Osteocyte (in vitro differentiated cells): ENCODE measurements around the gene BTC. TPM values are rescaled to one million over a fixed set of nuclear protein-coding genes. Genes with fewer than 3 reads are reported as not detected.

ENCODE experiments used
- DNase-seq: peaks from one replicate; pipeline ENCODE4 v3.0.0; 2021; ENCODE audit warnings: mixed read lengths; ENCODE audit not compliant: unreplicated experiment; ENCODE audit errors: extremely low spot score
- H3K27ac Mint-ChIP-seq: one replicate; pipeline ENCODE4 v1.8.0; 2021; ENCODE audit warnings: mild to moderate bottlenecking, mixed read lengths; ENCODE audit not compliant: unreplicated experiment
- H3K27me3 Mint-ChIP-seq: one replicate; pipeline ENCODE4 v1.8.0; 2021; ENCODE audit warnings: mixed read lengths; ENCODE audit not compliant: unreplicated experiment
- H3K36me3 Mint-ChIP-seq: one replicate; pipeline ENCODE4 v1.8.0; 2021; ENCODE audit warnings: mixed read lengths; ENCODE audit not compliant: unreplicated experiment
- H3K4me1 Mint-ChIP-seq: one replicate; pipeline ENCODE4 v1.8.0; 2021; ENCODE audit warnings: mixed read lengths; ENCODE audit not compliant: unreplicated experiment
- H3K4me3 Mint-ChIP-seq: one replicate; pipeline ENCODE4 v1.8.0; 2021; ENCODE audit warnings: mild to moderate bottlenecking, moderate library complexity, mixed read lengths; ENCODE audit not compliant: unreplicated experiment
- H3K9me3 Mint-ChIP-seq: one replicate; pipeline ENCODE4 v1.8.0; 2021; ENCODE audit warnings: mixed read lengths; ENCODE audit not compliant: unreplicated experiment
- CTCF ChIP-seq: fragments of 200-600 bp; sonication (generic); IDR thresholded peaks from 2 replicates; pipeline ENCODE4 v1.5.0; 2021; ENCODE audit warnings: antibody characterized with exemption, mild to moderate bottlenecking, moderate library complexity
- total RNA-seq: library from RNA; stranded (reverse); gene quantifications from 2 replicates; pipeline ENCODE4 v1.2.1, GENCODE V29; 2021

The BTC gene
- total RNA-seq, 1 donor from 2014 or later = 0.27 TPM

DNA sequence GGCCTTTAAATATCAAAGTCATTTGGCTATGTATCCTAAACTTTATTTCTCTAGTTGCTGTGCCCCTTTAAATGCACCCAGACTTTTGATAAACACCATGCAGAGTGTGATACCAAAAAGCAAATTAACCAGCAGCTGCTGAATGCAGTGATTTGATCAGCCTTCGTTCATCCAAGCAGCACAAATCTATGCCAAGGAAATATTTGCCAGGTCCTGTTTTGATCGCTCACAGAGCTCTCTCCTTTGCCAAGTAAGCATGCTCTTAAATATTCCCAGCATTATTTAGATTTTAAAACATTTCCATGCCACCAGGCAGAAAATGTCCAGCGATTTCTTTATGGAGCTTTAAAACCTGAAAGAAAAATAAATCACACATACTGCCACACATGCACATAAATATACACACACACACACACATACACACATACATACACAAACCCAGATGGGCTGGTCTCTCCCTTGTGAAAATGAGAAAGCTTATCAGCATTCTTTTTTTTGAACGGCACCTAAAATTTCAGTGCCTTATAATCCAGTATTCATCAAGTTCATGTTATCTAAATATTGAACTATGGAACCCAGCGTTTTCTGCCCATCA, 35.7 kb downstream of the BTC start:
- Mint-ChIP-seq H3K9me3 (no peaks in the 10 kb centered on the region), H3K27ac (no peak overlapping the region), H3K36me3 (no peaks in the 10 kb centered on the region), H3K27me3 (peaks cover 15% of the 10 kb centered on the region), H3K4me1 (no peaks in the 10 kb centered on the region), H3K4me3 (no peak overlapping the region)
- no peak for DNase-seq
- no peak for TF ChIP-seq CTCF

GRCh38 chr4:74757136-74757535, 37.2 kb downstream of the BTC start:
- no peak overlapping the region for H3K27ac Mint-ChIP-seq
- H3K27me3 Mint-ChIP-seq = peaks cover 18% of the 10 kb centered on the region
- no peak for DNase-seq
- no peaks in the 10 kb centered on the region for H3K4me1 Mint-ChIP-seq
- no peaks in the 10 kb centered on the region for H3K36me3 Mint-ChIP-seq
- H3K9me3 Mint-ChIP-seq = no peaks in the 10 kb centered on the region
- no peak for TF ChIP-seq CTCF
- H3K4me3 Mint-ChIP-seq = no peak overlapping the region

DNA sequence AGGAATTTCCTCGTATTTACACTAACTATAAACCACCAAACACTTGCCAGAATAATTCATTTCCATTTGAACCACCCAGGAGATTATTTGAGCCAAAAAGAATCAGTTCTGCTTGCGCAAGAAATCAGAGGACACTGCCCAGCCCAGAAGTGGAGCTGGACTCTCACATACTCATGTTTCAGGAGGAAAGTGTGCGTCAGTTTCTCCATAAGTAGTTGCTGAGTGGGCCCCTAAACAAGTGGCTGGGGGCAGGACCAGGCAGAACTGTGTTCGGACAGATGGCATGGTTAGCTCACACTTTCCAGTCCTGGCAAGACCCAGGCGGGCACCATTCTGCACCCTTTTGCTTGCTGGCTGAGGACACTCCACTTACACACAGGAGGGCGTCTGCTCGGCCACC, 38.8 kb downstream of the BTC start:
- no peak for TF ChIP-seq CTCF
- no peak overlapping the region for H3K27ac Mint-ChIP-seq
- no peak for DNase-seq
- H3K27me3 Mint-ChIP-seq = peaks cover 26% of the 10 kb centered on the region
- no peak overlapping the region for H3K4me3 Mint-ChIP-seq
- H3K36me3 Mint-ChIP-seq = no peaks in the 10 kb centered on the region
- H3K9me3 Mint-ChIP-seq = no peaks in the 10 kb centered on the region
- H3K4me1 Mint-ChIP-seq = no peaks in the 10 kb centered on the region

DNA sequence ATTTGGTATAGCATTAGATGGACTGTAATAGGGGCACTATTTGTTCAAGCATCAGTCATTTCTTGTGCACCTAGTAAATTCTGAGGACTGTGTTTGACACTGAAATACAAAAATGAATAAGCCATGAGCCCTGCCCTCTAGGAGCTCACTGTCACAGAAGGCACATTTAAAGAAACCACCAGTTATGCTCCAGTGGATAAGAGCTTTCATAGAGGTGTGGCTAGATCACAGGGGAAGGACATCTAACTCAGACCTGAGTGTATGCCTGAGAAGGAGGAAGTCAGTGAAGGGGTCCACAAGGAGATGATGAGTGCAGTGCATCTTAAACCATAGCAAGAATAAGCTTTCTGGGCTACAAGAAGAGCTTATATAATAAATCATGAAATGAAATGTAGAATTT, 40.1 kb downstream of the BTC start:
- Mint-ChIP-seq H3K27me3 (peaks cover 26% of the 10 kb centered on the region), H3K4me3 (no peak overlapping the region), H3K9me3 (no peaks in the 10 kb centered on the region), H3K27ac (no peak overlapping the region), H3K4me1 (no peaks in the 10 kb centered on the region), H3K36me3 (no peaks in the 10 kb centered on the region)
- no peak for TF ChIP-seq CTCF
- no peak for DNase-seq

- Mint-ChIP-seq H3K4me3 (no peak overlapping the region), H3K27me3 (peaks cover 23% of the 10 kb centered on the region), H3K27ac (no peak overlapping the region), H3K9me3 (no peaks in the 10 kb centered on the region), H3K4me1 (no peaks in the 10 kb centered on the region), H3K36me3 (no peaks in the 10 kb centered on the region)
- no peak for DNase-seq
- no peak for TF ChIP-seq CTCF
These were observed 41.5 kb downstream of the BTC start for GRCh38 chr4:74752798-74753197.
